Upper lobe of left lung (tissue), 6 donors: ENCODE data around the gene PTGS2. TPM values are rescaled to one million over a fixed set of nuclear protein-coding genes. Genes with fewer than 3 reads are reported as not detected.

Source experiments
- ATAC-seq, 2 donors: fragments of 200-7000 bp; cut with Tn5 transposase; one replicate each; pipeline ENCODE4 v1.9.1; 2022; ENCODE audit warnings: mild to moderate bottlenecking in 2 of 2, moderate library complexity in 2 of 2; ENCODE audit not compliant: low FRiP score in 2 of 2
- DNase-seq, 2 donors: peaks; one replicate each; pipeline ENCODE4 v3.0.0-alpha.2; 2019 to 2020
- H3K27ac ChIP-seq, 4 donors: fragments of 200-600 bp; sonication (generic); one replicate each; pipeline ENCODE4 v1.5.1; 2016 to 2019
- H3K27me3 ChIP-seq, 4 donors: fragments of 200-600 bp; sonication (generic); one replicate each; pipeline ENCODE4 v1.5.1; 2017 to 2019
- H3K36me3 ChIP-seq, 4 donors: fragments of 200-600 bp; sonication (generic); one replicate each; pipeline ENCODE4 v1.5.1; 2016 to 2019
- H3K4me1 ChIP-seq, 4 donors: fragments of 200-600 bp; sonication (generic); one replicate each; pipeline ENCODE4 v1.5.1; 2018 to 2019
- H3K4me3 ChIP-seq, 4 donors: fragments of 200-600 bp; sonication (generic); one replicate each; pipeline ENCODE4 v1.5.1; 2017 to 2019; ENCODE audit warnings: mild to moderate bottlenecking in 2 of 4, moderate library complexity in 1 of 4
- H3K9me3 ChIP-seq, 4 donors: fragments of 200-600 bp; sonication (generic); one replicate each; pipeline ENCODE4 v1.5.1; 2018 to 2019
- EP300 ChIP-seq, 4 donors: sonication (generic); formaldehyde crosslinking; IDR thresholded peaks; one replicate each; pipeline ENCODE4 v1.5.1; 2017; ENCODE audit warnings: antibody characterized with exemption in 4 of 4, control low read depth in 2 of 4
- POLR2A ChIP-seq, 4 donors: fragments of 450-650 bp; IDR thresholded peaks; one replicate each; pipeline ENCODE4 v1.5.1; 2016 to 2017; ENCODE audit warnings: antibody characterized with exemption in 4 of 4, mild to moderate bottlenecking in 2 of 4
- POLR2AphosphoS5 ChIP-seq, 2 donors: sonication (generic); formaldehyde crosslinking; IDR thresholded peaks; one replicate each; pipeline ENCODE4 v1.5.1; 2017; ENCODE audit warnings: antibody characterized with exemption in 2 of 2
- WGBS, 2 donors: methylation state at CpG; one replicate each; pipeline ENCODE4 v1.1.5; 2017 to 2018; 5-methylcytosine and 5-hydroxymethylcytosine counted together
- total RNA-seq, 6 donors: library from RNA; depleted of rRNA in 4 of 6; stranded (reverse); fragments of >200 nt in 4 of 6; gene quantifications; one replicate each; pipeline versions ENCODE4 v1.1.0 to v1.2.1, GENCODE V29; 2016 to 2021
- TF ChIP-seq, protein P1 (sequence below), 6 experiments: fragments of 450-650 bp in 4 of 6; fragments of 200-600 bp in 2 of 6; sonication (generic) in 2 of 6; IDR thresholded peaks; one replicate each; pipeline ENCODE4 v1.5.1; 2016 to 2019; ENCODE audit warnings: antibody characterized with exemption in 6 of 6
- donor health status: DM: no; HTN: no; CAD: no; lungs with moderate emphysema.
- donor health status: DM: no; HTN: yes; CAD: no; lungs with severe emphysema.

PTGS2 gene
- total RNA-seq, 6 donors from 2014 or later, result 5.3 to 34.3 (median 25.1) TPM

DNA sequence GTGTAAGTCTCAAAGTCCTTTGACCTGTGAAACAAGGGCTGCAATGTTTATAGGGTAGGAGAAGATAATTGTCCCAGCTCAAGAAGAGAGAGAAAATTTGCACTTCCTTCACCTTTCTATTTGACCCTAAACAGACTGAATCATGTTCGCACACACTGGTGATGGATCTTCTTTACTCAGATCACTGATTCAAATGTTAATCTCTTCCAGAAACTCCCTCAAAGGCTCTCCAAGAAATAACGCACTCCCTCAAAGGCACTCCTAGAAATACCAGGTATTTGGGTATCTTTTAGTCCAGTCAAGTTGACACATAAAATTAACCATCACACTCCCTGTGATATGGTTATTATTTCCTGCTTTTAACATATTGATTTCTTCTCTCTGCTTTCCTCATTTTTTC, 30.5 kb upstream of the PTGS2 start:
- WGBS, 2 donors, result 88% methylated on average over 2 of the region's 2 CpGs
- no peak for ATAC-seq

DNA sequence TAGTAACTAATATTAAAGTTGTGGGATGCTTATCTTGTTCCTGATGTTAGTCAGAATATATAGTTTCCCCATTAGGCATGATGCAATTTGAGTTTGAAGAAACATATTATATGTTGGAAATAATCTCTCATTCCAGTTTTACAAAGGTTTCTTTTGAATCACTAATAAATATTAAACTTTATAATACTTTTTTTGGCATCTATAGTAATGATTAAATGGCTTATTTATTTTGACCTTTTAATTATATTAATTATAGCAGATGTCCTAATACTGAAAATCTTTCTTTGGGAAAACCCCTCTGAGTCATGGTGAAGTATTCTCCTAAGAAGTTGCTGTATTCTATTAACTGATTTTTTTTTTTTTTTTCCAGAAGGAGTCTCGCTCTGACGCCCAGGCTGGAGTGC, 28.5 kb upstream of the PTGS2 start:
- no peaks in the 10 kb centered on the region for H3K36me3 ChIP-seq

More for the DNA sequence above, 30.5 kb upstream of the PTGS2 start:
- Histone ChIP-seq H3K36me3 (no peaks in the 10 kb centered on the region), H3K27ac (no peak overlapping the region), H3K4me3 (no peak overlapping the region), H3K4me1 (no peaks in the 10 kb centered on the region), H3K27me3 (no peaks in the 10 kb centered on the region), H3K9me3 (no peaks in the 10 kb centered on the region)
- TF ChIP-seq POLR2AphosphoS5 (IDR thresholded peaks at IDR 0.05) (no peak), POLR2A (IDR thresholded peaks at IDR 0.05) (no peak)
- no peak for DNase-seq

DNA sequence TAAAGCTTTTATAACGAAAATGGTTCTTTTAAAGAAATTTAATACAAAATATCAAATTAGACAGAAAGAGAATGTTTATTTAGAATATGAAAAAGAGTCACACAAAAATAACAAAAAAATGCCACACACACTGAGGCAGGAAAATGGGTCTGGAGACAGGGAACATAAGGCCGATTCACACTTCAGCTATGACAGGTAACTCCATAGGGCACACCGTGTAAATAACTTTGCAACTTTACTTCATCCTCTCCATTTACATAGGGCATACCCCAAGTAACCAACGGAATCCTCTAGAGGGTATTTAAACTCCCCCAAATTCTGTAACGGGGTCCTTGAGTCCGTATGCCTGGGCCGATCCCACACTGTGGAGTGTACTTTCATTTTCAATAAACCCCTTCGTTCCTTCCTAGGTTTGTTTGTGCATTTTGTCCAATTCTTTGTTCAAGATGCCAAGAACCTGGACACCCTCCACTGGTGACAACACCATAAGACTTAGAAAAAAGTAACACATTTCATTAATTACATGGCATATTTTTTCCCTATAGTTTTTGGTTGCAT, 23.1 kb upstream of the PTGS2 start:
- Histone ChIP-seq H3K4me3 (no peak overlapping the region), H3K27ac (no peak overlapping the region), H3K9me3 (no peaks in the 10 kb centered on the region), H3K4me1 (no peaks in the 10 kb centered on the region), H3K27me3 (no peaks in the 10 kb centered on the region), H3K36me3 (no peaks in the 10 kb centered on the region)
- 87 to 88% methylated on average over 8 of the region's 8 CpGs for WGBS, 2 donors
- ATAC-seq (no peak), DNase-seq (no peak)
- TF ChIP-seq EP300 (IDR thresholded peaks at IDR 0.05), result no peak
- TF ChIP-seq POLR2AphosphoS5 (IDR thresholded peaks at IDR 0.05), result no peak
- no peak for TF ChIP-seq POLR2A (IDR thresholded peaks at IDR 0.05)
- TF ChIP-seq, protein P1, sequence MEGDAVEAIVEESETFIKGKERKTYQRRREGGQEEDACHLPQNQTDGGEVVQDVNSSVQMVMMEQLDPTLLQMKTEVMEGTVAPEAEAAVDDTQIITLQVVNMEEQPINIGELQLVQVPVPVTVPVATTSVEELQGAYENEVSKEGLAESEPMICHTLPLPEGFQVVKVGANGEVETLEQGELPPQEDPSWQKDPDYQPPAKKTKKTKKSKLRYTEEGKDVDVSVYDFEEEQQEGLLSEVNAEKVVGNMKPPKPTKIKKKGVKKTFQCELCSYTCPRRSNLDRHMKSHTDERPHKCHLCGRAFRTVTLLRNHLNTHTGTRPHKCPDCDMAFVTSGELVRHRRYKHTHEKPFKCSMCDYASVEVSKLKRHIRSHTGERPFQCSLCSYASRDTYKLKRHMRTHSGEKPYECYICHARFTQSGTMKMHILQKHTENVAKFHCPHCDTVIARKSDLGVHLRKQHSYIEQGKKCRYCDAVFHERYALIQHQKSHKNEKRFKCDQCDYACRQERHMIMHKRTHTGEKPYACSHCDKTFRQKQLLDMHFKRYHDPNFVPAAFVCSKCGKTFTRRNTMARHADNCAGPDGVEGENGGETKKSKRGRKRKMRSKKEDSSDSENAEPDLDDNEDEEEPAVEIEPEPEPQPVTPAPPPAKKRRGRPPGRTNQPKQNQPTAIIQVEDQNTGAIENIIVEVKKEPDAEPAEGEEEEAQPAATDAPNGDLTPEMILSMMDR (IDR thresholded peaks at IDR 0.05), result no peak

More for the DNA sequence above, 28.5 kb upstream of the PTGS2 start:
- DNase-seq, result no peak
- H3K9me3 ChIP-seq, result no peaks in the 10 kb centered on the region
- no peaks in the 10 kb centered on the region for H3K27me3 ChIP-seq
- no peaks in the 10 kb centered on the region for H3K4me1 ChIP-seq
- 86% methylated on average over 2 of the region's 2 CpGs for WGBS, 2 donors
- H3K4me3 ChIP-seq, result no peak overlapping the region
- no peak overlapping the region for H3K27ac ChIP-seq
- no peak for ATAC-seq
- TF ChIP-seq POLR2A (IDR thresholded peaks at IDR 0.05) (no peak), EP300 (IDR thresholded peaks at IDR 0.05) (no peak), POLR2AphosphoS5 (IDR thresholded peaks at IDR 0.05) (no peak)
- TF ChIP-seq, protein P1 (IDR thresholded peaks at IDR 0.05), result no peak

DNA sequence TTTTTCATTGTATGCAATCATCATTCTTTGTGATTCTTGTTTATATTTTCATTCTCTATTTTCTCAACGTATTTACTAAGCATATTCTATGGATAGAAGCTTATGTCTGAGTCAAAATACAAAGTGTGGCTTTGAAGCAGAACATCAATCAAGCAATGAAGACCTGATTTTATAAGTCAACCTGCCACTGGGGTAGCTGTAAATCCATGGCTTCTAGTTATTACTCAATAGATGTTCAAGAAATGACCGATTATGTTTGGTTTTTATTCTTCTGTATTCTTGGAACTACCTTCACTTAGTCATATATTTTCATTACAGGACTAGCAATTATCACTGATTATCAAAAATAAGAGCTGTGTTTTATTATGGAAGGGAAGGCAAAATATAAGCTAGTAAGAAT, 20.5 kb upstream of the PTGS2 start:
- WGBS, 2 donors, result 79 to 81% methylated on average over 2 of the region's 2 CpGs
- TF ChIP-seq, protein P1 (IDR thresholded peaks at IDR 0.05), result no peak
- TF ChIP-seq EP300 (IDR thresholded peaks at IDR 0.05) (no peak), POLR2AphosphoS5 (IDR thresholded peaks at IDR 0.05) (no peak), POLR2A (IDR thresholded peaks at IDR 0.05) (no peak)
- Histone ChIP-seq H3K9me3 (no peaks in the 10 kb centered on the region), H3K27ac (no peak overlapping the region), H3K36me3 (no peaks in the 10 kb centered on the region), H3K27me3 (no peaks in the 10 kb centered on the region), H3K4me1 (no peaks in the 10 kb centered on the region), H3K4me3 (no peak overlapping the region)
- DNase-seq, result no peak
- no peak for ATAC-seq

DNA sequence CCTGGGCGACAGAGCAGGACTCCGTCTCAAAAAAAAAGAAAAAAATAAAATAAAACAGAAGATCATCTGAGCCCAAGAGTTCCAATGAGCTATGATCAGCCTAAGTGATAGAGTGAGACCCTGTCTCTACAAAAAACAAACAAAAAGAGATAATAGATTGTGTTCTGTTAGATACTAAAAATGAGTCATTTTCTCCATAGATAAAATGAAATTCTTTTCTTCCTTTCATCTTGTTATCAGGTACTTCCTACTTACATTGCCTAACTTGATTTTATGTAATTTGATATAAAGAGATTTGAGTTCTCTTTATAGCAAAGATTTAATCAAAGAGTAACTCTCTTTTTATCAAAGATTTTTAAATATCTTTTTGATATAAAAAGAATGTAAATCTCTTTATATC, 19.3 kb upstream of the PTGS2 start:
- ATAC-seq (no peak), DNase-seq (no peak)
- Histone ChIP-seq H3K4me3 (no peak overlapping the region), H3K4me1 (no peaks in the 10 kb centered on the region), H3K36me3 (no peaks in the 10 kb centered on the region), H3K9me3 (no peaks in the 10 kb centered on the region), H3K27ac (no peak overlapping the region), H3K27me3 (no peaks in the 10 kb centered on the region)
- 88 to 89% methylated on average over 2 of the region's 2 CpGs for WGBS, 2 donors
- TF ChIP-seq, protein P1 (IDR thresholded peaks at IDR 0.05), result no peak
- TF ChIP-seq EP300 (IDR thresholded peaks at IDR 0.05) (no peak), POLR2AphosphoS5 (IDR thresholded peaks at IDR 0.05) (no peak), POLR2A (IDR thresholded peaks at IDR 0.05) (no peak)
